ENCODE results near the gene NDUFA5. TPM values are rescaled to one million over a fixed set of nuclear protein-coding genes. Genes with fewer than 3 reads are reported as not detected.
"Not testable (repeated sequence)": the region's sequence is repeated elsewhere in the genome, so short reads cannot be mapped to it uniquely, and the experiment has no call there.

The NDUFA5 gene
- total RNA-seq, 3 donors from 2014 or later: 65.6 to 79.9 (median 67.1) TPM

GRCh38 chr7:123573341-123573740 lies 15.7 kb upstream of the NDUFA5 start:
- DNase-seq: no peak
- Mint-ChIP-seq H3K36me3 (ENCODE audit: insufficient read depth) (no peaks in the 10 kb centered on the region), H3K9me3 (no peaks in the 10 kb centered on the region), H3K4me1 (ENCODE audit: low read depth) (no peaks in the 10 kb centered on the region), H3K4me3 (no peak overlapping the region), H3K27me3 (ENCODE audit: low read depth) (peaks cover 4% of the 10 kb centered on the region)
- no peak for ATAC-seq

DNA sequence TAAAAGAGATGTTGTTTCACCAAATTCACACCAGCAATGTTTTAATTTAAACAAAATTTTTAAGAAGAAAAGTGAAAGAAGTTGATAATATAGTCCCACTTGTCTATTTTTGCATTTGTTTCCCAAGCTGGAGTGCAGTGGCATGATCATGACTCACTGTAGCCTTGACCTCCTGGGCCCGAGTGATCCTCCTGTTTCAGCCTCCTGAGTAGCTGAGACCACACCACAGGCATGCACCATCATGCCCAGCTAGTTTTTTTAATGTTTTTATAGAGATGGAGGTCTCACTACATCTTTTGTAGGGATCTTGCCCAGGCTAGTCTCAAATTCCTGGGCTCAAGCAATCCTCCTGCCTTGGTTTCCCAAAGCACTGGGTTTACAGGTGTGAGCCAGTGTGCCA lies 14.1 kb upstream of the NDUFA5 start:
- no peaks in the 10 kb centered on the region for H3K9me3 Mint-ChIP-seq
- peaks cover 1% of the 10 kb centered on the region for H3K27me3 Mint-ChIP-seq (ENCODE audit: low read depth)

DNA sequence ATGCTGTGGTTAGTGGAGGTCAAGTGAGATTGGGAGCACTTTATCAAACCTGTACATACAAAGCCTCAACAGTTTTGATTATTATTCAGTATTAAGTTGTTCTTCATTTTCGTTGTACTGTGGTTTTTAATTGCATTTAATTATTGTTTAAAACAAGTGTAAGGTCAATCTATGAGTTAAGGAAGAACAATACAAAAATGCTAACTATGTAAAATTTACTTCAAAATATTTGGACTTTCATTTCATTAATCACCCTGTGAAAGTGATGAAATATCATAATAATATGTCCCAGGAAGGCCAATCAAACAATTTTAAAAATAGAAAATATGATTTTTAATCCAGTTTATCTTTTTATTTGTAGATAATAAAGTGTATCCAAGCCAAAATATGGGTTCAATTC lies 13.6 kb upstream of the NDUFA5 start:
- no peak for ATAC-seq
- Mint-ChIP-seq H3K4me3 (no peak overlapping the region), H3K27me3 (ENCODE audit: low read depth) (peaks cover 1% of the 10 kb centered on the region), H3K36me3 (ENCODE audit: insufficient read depth) (no peaks in the 10 kb centered on the region), H3K9me3 (no peaks in the 10 kb centered on the region), H3K4me1 (ENCODE audit: low read depth) (no peaks in the 10 kb centered on the region)
- DNase-seq: no peak

More for the DNA sequence above, 14.1 kb upstream of the NDUFA5 start:
- no peaks in the 10 kb centered on the region for H3K4me1 Mint-ChIP-seq (ENCODE audit: low read depth)
- ATAC-seq (no peak), DNase-seq (no peak)
- H3K36me3 Mint-ChIP-seq (ENCODE audit: insufficient read depth): no peaks in the 10 kb centered on the region
- H3K4me3 Mint-ChIP-seq: no peak overlapping the region

DNA sequence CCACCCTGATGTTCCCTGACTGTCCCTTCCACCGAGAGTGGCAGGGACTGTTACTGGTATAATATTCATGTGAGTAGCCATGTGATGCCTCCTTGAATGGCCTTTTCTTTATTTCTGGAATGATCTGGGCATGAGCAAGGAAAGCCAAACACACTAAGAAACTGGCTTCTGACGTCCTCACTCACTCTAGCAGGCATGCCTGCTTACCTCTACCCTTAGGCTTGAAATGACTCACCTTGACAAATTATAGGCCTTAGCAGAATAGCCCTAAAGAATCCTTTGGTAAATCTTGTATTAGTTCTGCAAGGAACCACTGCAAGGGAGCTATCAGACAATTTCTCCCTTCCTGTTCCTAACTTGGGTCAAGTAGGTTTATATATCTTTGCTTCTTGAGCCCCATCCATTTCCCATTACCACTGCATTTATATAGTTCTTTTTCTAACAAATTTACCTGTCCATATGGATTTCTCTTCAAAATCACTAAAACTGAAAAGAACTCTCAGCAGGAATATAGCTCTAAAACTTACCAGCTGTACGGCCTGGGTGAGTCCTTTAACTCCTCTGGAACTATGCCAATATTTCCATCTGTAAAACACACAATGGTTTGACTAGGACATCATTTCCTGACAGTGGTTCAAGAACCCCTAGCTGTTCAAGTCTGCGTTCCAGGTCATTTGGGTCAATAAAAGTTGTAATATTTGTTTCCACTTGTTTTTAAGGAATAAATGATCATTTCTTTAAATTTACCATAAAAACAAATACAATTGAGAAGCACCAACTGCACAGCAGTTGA lies 13.0 kb upstream of the NDUFA5 start:
- ATAC-seq (no peak), DNase-seq (no peak)
- Mint-ChIP-seq H3K4me3 (no peak overlapping the region), H3K4me1 (ENCODE audit: low read depth) (no peaks in the 10 kb centered on the region), H3K9me3 (no peaks in the 10 kb centered on the region), H3K27me3 (ENCODE audit: low read depth) (peaks cover 1% of the 10 kb centered on the region), H3K36me3 (ENCODE audit: insufficient read depth) (no peaks in the 10 kb centered on the region)

- no peak overlapping the region for H3K4me3 Mint-ChIP-seq
- DNase-seq (no peak), ATAC-seq (no peak)
- H3K36me3 Mint-ChIP-seq (ENCODE audit: insufficient read depth): no peaks in the 10 kb centered on the region
- no peaks in the 10 kb centered on the region for H3K9me3 Mint-ChIP-seq
- H3K4me1 Mint-ChIP-seq (ENCODE audit: low read depth): no peaks in the 10 kb centered on the region
- peaks cover under 1% of the 10 kb centered on the region for H3K27me3 Mint-ChIP-seq (ENCODE audit: low read depth)
Observed at GRCh38 chr7:123569352-123570010, 11.9 kb upstream of the NDUFA5 start.

- DNase-seq (no peak), ATAC-seq (no peak)
- Mint-ChIP-seq H3K9me3 (no peaks in the 10 kb centered on the region), H3K4me3 (no peak overlapping the region), H3K27me3 (ENCODE audit: low read depth) (peaks cover 2% of the 10 kb centered on the region), H3K4me1 (ENCODE audit: low read depth) (no peaks in the 10 kb centered on the region), H3K36me3 (ENCODE audit: insufficient read depth) (no peaks in the 10 kb centered on the region)
Observed at GRCh38 chr7:123562121-123562520, 4.5 kb upstream of the NDUFA5 start.

DNA sequence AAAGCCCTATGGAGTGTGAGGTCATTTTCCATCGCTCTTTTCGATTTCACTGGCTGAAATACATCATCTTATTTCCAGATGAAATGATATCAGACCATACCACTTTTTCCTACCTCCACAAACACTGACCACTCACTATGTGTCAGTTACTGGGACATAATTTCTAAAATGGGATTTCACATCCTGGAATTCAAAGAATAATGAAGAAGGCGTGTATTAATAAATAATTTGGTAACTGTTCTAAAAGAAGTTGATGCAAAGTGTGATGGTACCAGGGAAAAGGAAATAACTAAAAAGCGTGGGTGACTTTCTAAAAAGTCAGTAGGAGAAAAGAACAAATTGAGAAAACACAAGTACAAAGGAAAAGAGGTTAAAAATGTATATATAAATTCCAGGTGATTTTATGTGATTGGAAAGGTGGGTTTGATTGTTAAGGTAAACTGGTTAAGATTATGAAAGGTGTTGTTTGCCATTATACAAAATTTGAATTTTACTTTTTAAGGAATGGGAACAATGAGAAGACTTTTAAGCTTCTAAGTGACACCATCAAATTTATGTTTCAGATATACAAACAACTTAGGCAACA lies 764 bp upstream of the NDUFA5 start:
- Mint-ChIP-seq H3K36me3 (ENCODE audit: insufficient read depth) (peaks cover 3% of the 10 kb centered on the region), H3K4me3 (no peak overlapping the region), H3K4me1 (ENCODE audit: low read depth) (peaks cover 4% of the 10 kb centered on the region), H3K27me3 (ENCODE audit: low read depth) (peaks cover 2% of the 10 kb centered on the region), H3K9me3 (no peaks in the 10 kb centered on the region)
- no peak for DNase-seq
- no peak for ATAC-seq

GRCh38 chr7:123557016-123557397 lies 611 bp downstream of the NDUFA5 start:
- no peaks in the 10 kb centered on the region for H3K9me3 Mint-ChIP-seq
- H3K4me3 Mint-ChIP-seq: no peak overlapping the region
- peaks cover 14% of the 10 kb centered on the region for H3K4me1 Mint-ChIP-seq (ENCODE audit: low read depth)
- no peak for DNase-seq
- H3K36me3 Mint-ChIP-seq (ENCODE audit: insufficient read depth): peaks cover 13% of the 10 kb centered on the region
- ATAC-seq: no peak
- H3K27me3 Mint-ChIP-seq (ENCODE audit: low read depth): peaks cover 2% of the 10 kb centered on the region

DNA sequence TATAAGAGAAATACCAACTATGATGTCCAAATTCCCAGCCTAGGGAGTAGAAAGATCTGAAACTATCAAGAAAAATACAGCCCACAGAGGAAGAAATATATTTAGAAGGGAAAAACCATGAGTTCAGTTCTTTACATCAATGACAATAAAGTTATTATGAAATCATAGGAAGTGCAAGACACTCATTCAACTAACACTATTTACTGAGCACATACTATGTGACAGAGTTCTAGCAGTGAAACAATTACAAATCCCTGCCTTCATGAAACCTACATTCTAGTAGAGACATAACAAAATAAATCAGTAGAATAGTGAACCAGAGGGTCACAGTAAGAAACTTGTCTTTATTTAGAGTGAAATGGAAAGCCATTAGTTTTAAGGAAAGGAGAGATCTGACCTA lies 2.1 kb downstream of the NDUFA5 start:
- H3K4me1 Mint-ChIP-seq (ENCODE audit: low read depth): peaks cover 14% of the 10 kb centered on the region
- H3K36me3 Mint-ChIP-seq (ENCODE audit: insufficient read depth): peaks cover 16% of the 10 kb centered on the region
- DNase-seq (no peak), ATAC-seq (no peak)
- H3K4me3 Mint-ChIP-seq: no peak overlapping the region
- H3K27me3 Mint-ChIP-seq (ENCODE audit: low read depth): peaks cover 2% of the 10 kb centered on the region
- H3K9me3 Mint-ChIP-seq: no peaks in the 10 kb centered on the region

- H3K4me3 Mint-ChIP-seq: no peak overlapping the region
- no peak for DNase-seq
- no peaks in the 10 kb centered on the region for H3K27me3 Mint-ChIP-seq (ENCODE audit: low read depth)
- H3K4me1 Mint-ChIP-seq (ENCODE audit: low read depth): peaks cover 26% of the 10 kb centered on the region
- peaks cover 33% of the 10 kb centered on the region for H3K36me3 Mint-ChIP-seq (ENCODE audit: insufficient read depth)
- H3K9me3 Mint-ChIP-seq: no peaks in the 10 kb centered on the region
- no peak for ATAC-seq
Observed at GRCh38 chr7:123553159-123553558, 4.5 kb downstream of the NDUFA5 start.

DNA sequence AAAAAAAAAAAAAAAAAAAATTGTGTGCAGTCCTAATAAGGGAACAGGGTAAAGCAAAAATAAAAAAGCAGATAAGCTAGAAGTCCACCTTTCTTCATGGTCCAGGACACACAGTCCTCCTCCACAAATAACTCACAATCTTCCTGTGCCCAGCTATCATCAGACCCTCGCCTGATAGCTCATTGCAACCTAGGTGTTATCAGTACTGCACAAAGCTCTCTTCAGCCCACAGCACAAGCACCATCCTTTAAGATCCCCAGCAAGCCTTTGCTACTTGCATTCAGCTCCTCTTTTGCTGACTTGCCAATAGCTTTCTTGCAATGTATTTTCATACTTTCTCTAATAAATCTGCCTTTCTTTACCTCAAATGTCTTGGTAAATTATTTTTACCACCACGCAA lies 5.0 kb downstream of the NDUFA5 start:
- no peaks in the 10 kb centered on the region for H3K27me3 Mint-ChIP-seq (ENCODE audit: low read depth)
- H3K4me3 Mint-ChIP-seq: no peak overlapping the region
- H3K36me3 Mint-ChIP-seq (ENCODE audit: insufficient read depth): peaks cover 33% of the 10 kb centered on the region
- H3K9me3 Mint-ChIP-seq: no peaks in the 10 kb centered on the region
- peaks cover 26% of the 10 kb centered on the region for H3K4me1 Mint-ChIP-seq (ENCODE audit: low read depth)
- no peak for ATAC-seq
- no peak for DNase-seq

- not testable (repeated sequence) for DNase-seq; ATAC-seq; H3K4me3 Mint-ChIP-seq; H3K27me3 Mint-ChIP-seq (ENCODE audit: low read depth); H3K9me3 Mint-ChIP-seq
- Mint-ChIP-seq H3K4me1 (ENCODE audit: low read depth) (peaks cover 29% of the 10 kb centered on the region), H3K36me3 (ENCODE audit: insufficient read depth) (peaks cover 37% of the 10 kb centered on the region)
Observed at GRCh38 chr7:123552134-123552533, 5.5 kb downstream of the NDUFA5 start.

GRCh38 chr7:123548406-123548805 lies 9.2 kb downstream of the NDUFA5 start:
- ATAC-seq (no peak), DNase-seq (no peak)
- no peaks in the 10 kb centered on the region for H3K9me3 Mint-ChIP-seq
- peaks cover 29% of the 10 kb centered on the region for H3K4me1 Mint-ChIP-seq (ENCODE audit: low read depth)
- peaks cover 37% of the 10 kb centered on the region for H3K36me3 Mint-ChIP-seq (ENCODE audit: insufficient read depth)
- H3K27me3 Mint-ChIP-seq (ENCODE audit: low read depth): no peaks in the 10 kb centered on the region
- no peak overlapping the region for H3K4me3 Mint-ChIP-seq

DNA sequence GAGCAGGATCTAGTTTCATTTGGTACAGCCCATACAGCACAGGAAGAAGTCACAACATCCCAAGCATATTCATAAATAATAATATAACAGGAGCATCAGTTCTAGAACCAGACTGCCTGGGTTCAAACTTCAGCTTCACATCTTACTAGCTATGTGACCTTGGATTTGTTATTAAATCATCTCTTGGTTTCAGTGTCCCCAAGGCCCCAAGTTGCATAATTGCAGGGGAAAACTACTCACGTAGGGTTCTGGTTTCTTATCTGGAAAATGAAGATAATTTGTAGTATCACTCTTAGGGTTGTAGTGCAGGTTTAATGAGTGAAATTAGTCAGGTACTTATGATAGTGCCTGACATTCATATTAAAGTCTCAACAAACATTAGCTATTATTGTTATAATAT lies 17.7 kb downstream of the NDUFA5 start:
- no peak for ATAC-seq
- Mint-ChIP-seq H3K36me3 (ENCODE audit: insufficient read depth) (peaks cover 8% of the 10 kb centered on the region), H3K4me3 (no peak overlapping the region), H3K27me3 (ENCODE audit: low read depth) (no peaks in the 10 kb centered on the region), H3K9me3 (no peaks in the 10 kb centered on the region), H3K4me1 (ENCODE audit: low read depth) (peaks cover 10% of the 10 kb centered on the region)
- no peak for DNase-seq

DNA sequence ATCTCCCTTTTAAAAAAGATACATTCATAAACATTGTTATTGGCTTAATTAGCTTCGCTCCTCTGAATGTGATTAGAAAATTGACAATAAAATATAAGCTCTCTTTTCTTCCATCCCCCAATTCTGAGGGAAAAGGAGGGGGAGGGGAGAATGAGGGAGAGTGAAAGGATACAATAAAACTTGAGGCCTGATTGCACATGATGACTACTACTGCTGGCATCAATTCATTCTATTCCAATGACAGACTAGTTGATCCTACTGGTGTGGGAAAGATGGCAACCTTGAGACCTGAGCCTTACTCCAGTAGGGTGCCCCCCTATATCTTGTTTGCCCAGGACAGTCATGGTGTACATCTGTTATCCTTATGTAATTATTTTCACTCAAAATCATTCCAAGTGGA lies 18.7 kb downstream of the NDUFA5 start:
- H3K4me1 Mint-ChIP-seq (ENCODE audit: low read depth): peaks cover 16% of the 10 kb centered on the region
- no peaks in the 10 kb centered on the region for H3K9me3 Mint-ChIP-seq
- no peak for ATAC-seq
- peaks cover 8% of the 10 kb centered on the region for H3K36me3 Mint-ChIP-seq (ENCODE audit: insufficient read depth)
- no peak for DNase-seq
- no peak overlapping the region for H3K4me3 Mint-ChIP-seq
- no peaks in the 10 kb centered on the region for H3K27me3 Mint-ChIP-seq (ENCODE audit: low read depth)
